KG1 (cell line): ENCODE measurements around the gene RIPOR3.
"Not testable (repeated sequence)": the region's sequence is repeated elsewhere in the genome, so short reads cannot be mapped to it uniquely, and the experiment has no call there.

ENCODE experiments used
- DNase-seq: peaks from one replicate; lab custom pipeline; 2025; lab: John Stamatoyannopoulos, UW

RIPOR3 gene

DNA sequence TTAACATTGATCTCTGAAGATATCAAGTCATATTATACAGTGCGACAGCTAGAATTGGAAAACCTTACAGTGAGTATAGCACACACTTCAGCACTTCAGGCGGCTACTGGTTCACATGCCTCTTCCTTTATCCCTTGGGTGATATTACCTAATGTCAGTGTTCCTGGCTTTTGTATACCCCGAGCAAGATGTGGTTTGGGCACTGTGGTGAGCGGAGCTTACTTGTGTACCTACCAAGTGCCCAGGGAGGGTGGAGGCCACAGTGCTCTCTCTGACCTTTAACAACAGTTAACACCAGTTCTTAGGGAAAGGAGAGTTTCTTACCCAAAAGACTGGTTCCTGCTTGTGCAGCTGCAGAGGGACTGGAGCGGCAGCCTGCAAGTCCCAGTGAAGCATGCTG lies 116.8 kb downstream of the RIPOR3 start:
- DNase-seq: no peak

DNA sequence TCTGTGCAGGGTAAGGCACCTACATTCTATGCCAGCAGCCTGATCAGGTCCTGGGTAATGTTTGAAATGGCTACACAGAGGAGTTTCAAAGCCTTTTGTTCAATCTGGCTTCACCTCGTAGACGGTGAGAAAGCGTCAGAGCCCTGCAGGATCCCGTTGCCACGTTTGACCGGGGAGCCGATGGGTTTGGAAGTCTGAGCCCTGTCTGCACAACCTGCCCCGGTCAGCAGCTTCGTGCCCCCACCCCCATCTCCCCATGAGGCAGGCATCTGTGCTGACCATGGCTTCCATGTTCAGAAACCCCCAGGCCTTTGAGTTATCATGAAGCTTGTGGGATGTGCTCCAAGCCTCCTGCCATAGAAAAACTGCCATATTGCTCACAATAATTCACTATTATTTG lies 117.2 kb downstream of the RIPOR3 start:
- no peak for DNase-seq

DNA sequence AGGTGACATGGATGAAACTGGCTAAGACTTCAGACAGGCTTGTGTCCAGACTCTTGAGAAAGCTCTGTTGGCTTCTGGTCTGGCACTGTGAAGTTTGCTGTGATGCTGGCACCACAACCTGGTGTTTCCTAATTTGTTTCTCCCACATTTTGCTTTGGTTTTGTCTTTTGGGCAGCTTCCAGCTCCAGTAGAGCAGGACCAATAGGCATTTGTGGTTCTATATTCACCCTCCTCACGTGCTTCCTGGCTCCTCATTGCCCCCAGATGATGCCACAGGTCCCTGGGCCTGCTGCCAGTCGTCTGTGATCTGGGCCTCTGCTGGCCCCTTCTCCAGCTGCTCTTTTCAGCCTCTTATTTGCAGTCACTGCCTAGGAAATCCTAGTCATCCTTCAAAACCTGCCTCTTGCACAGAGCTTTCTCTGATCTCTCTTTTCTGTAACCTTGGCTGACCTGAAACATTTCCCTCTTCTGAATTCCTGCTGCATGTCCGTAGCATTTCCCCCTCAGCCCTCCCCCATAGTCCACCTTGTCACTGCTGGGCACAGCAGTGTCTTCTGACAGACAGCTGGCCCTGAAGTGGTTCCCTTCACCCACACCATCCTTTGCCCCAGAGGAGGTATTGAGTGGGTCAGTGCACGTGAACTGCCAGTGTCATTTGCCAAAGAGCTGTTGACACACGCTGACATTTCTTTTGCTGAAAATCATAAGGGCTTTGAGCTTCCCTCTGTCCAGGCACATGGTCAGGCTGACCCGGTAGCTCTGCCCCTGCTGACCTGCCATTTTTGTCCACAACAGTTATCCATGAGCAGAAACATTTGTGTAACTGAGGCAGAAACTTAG lies 118.2 kb downstream of the RIPOR3 start:
- no peak for DNase-seq

GRCh38 chr20:50571466-50571865 lies 119.9 kb downstream of the RIPOR3 start:
- no peak for DNase-seq

- DNase-seq: no peak
These were observed 121.2 kb downstream of the RIPOR3 start for GRCh38 chr20:50569864-50570836.

DNA sequence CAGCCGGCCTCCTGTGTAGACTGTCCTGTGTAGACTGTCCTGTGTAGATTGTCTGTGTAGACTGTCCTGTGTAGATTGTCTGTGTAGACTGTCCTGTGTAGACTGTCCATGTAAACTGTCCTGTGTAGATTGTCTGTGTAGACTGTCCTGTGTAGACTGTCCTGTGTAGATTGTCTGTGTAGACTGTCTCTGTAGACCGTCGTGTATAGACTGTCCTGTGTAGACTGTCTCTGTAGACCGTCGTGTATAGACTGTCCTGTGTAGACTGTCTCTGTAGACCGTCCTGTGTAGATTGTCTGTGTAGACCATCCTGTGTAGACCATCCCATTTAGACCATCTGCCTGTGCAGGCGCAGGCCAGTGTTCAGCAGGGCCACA lies 121.9 kb downstream of the RIPOR3 start:
- DNase-seq: not testable (repeated sequence)

- no peak for DNase-seq
These were observed 122.8 kb downstream of the RIPOR3 start for GRCh38 chr20:50568549-50568942.

DNA sequence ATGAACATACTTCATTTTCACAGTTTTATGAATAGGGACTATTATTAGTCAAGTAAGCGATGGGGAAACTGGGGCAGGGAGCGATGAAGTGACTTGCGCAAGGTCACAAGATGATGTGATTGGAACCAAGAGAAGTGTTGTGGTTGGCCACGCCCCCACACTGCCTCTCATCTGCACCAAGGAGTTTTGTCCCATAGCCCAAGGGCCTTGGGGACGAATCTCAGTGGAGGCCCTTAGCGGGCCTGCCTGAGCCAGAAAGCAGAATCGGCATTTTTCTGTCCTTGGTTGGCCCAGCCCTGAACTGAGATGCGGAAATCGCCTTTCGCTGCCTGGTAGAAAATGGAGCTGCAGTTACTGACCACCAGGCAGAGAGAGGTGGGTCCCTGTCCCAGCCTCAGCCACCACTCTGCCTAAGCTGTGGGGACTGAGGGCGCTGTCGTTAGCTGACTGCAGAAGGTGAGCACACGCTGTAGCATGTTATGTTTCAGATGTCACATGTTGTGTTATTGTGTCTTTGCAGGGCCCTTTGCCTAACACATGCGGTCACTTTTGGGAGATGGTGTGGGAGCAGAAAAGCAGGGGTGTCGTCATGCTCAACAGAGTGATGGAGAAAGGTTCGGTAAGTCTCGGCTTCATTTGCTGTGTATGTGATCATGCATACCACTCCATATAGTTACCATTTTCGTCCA lies 123.3 kb downstream of the RIPOR3 start:
- DNase-seq: no peak

DNA sequence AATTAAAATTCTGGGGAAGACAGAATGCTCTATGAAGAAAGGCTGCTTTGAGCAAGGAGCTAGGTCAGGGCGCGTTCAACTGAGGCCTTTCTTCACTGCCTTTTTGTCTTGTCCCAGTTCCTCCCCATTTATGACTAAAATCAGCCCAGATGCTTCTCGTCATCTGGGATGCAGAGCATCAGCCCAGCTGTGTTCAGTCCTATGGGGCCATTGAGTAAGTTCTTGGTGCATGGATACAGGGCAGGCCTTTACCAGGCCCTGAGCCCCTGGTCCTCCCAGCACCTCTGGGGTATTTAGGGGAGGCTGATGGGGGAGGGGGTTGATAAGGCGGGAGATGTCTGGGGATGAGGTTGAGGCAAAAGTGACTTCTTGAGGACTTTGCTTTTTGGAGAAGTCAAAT lies 125.5 kb downstream of the RIPOR3 start:
- DNase-seq: no peak

DNA sequence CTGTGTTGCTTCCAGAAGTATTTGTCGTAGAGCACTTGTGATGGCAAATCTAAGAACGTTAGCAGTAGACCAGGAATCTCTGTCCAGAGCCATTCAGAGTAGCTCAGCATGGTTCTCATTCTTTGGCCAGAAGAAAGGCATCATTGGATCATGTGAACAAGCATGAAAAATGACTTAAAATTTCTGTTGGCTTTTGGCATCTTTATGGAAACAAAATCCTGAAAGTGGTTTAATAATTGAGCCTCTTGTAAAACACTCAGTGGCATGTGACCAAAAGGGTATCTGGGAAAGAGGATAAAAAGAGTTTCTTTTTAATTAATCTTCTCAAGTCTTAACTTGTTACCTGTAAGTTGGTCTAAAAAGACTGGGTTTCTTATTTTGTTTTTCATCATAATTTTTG lies 126.0 kb downstream of the RIPOR3 start:
- no peak for DNase-seq

GRCh38 chr20:50563133-50563944 lies 128.0 kb downstream of the RIPOR3 start:
- no peak for DNase-seq

GRCh38 chr20:50562262-50562701 lies 129.1 kb downstream of the RIPOR3 start:
- no peak for DNase-seq

GRCh38 chr20:50561379-50562078 lies 129.8 kb downstream of the RIPOR3 start:
- DNase-seq: no peak

DNA sequence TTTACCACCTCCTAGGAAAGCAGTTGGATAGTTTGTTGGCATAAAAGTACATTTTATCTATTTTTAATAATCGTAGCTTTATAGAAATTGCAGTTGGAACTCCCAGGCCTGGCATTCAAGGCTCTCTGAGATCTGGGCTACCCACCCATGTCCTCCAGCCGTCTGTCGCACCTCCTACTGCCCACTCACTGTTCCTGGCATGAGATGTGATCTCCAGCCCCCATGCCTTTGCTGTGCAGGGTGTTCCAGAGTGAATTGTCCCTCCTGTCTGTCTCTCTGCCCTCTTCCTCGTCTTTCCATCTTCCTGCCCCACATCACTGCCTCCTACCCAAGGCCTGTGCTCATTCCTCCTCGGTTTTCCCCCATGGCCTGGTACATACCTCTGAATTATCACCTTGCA lies 130.5 kb downstream of the RIPOR3 start:
- no peak for DNase-seq

DNA sequence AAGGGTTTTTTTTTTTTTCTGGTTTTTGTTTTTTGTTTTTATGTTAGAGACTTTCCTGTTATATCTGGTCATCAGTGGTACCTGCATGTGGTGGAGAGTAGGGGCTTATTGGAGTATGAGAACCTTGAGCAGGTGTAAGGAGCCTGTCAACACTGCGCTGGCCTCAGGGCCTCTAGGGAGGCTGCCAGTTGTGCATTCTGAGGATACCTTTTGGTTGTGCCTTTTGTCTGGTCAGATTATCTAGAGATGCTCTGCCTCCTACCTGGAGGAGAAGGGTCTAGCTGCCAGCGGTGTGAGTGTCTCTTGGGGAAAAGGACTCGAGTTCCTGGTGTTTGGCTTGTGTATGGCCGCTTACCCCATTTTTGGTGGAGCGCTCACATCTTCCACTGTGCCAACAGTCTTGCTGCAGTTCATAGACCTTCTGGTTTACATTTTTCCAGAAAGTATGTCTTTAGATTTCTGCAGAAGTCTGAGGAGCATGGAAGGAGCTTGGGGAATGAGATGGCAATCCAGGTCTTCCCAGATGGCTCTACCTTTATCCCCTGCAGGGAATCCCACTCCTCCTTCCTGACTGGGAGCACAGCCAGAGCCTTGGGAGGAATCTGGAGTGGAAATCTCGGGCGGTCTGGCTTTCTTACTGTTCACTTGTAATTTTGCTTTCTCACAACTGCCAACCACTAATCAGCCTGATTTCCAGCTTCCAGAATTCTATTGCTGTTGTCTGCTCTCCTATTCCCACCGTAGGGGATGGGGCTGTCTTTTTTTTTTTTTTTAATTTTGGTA lies 131.3 kb downstream of the RIPOR3 start:
- no peak for DNase-seq

GRCh38 chr20:50559149-50559548 lies 132.2 kb downstream of the RIPOR3 start:
- no peak for DNase-seq

DNA sequence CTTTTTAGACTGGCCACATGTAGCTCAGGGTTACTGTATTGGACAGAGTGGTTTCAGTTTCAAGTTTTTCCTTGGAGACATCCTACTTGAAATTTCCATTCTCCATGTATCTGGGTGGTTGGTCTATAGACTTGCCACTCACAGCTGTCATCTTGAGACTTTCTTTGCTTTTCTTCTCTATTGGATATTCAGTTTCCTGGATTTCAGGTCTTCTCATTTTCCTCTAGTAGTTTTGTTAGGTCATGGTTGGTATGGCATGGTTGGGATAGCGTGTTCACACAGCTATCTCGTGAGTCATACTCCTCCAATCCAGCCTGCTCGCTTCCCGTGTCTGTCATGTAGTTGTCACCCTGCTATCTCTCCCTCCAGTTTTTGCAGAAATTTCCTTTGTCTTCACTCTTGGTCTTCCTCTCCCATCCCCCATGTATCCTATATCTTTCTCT lies 132.8 kb downstream of the RIPOR3 start:
- DNase-seq: no peak

DNA sequence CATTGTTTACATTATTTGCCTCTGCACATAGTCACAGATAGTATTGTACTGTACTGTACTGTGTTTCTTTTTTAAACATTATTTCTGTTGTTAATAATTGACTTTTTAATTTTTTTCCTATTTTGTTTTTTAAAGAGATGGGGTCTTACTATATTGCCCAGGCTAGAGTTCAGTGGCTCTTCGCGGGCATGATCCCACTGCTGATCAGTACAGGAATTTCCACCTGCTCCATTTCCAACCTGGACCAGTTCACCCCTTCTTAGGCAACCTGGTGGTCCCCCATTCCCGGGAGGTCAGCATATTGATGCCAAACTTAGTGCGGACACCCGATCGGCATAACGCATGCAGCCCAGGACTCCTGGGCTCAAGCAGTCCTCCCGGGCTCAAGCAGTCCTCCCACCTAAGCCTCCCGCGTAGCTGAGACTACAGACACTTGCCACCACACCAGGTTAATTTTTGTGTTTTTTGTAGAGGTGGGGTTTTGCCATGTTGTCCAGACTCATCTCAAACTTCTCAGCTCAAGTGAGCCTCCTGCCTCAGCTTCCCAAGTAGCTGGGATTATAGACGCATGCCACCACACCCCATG lies 133.7 kb downstream of the RIPOR3 start:
- DNase-seq: no peak

DNA sequence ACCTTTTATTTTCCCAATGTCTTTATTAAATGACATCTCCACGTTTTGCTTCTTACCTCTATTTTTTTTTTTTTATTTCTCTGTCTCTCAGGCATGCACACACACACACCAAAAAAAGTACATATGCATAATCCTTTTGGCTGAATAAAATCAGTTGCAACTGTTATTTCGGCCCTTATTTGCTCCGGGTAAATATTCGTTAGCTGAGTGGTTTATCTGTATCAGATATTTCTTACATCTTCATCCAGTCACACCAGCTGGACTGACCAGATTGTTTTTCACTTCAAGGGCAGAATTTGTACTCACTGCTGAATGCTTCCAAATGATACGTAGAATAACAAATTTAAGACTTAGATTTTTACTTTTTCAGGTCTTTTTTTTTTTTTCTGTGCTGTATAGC lies 135.7 kb downstream of the RIPOR3 start:
- no peak for DNase-seq
